ENCODE data around the gene TLCD1.

Gene TLCD1

GRCh38 chr17:28700830-28701492 is 25.1 kb downstream of the TLCD1 start:
- H3K4me3 ChIP-seq (ENCODE audit: low read depth, low read length), result no peak overlapping the region
- no peak for TF ChIP-seq CTCF (IDR thresholded peaks at IDR 0.05; ENCODE audit: low read depth, low read length, missing control alignments)
- DNase-seq (ENCODE audit: low read depth), result no peak

- no peak for TF ChIP-seq CTCF (IDR thresholded peaks at IDR 0.05; ENCODE audit: low read depth, low read length, missing control alignments)
- DNase-seq (ENCODE audit: low read depth), result no peak
- H3K4me3 ChIP-seq (ENCODE audit: low read depth, low read length), result no peak overlapping the region
Measured at GRCh38 chr17:28700278-28700677, 25.8 kb downstream of the TLCD1 start.

- no peak for DNase-seq (ENCODE audit: low read depth)
- TF ChIP-seq CTCF (IDR thresholded peaks at IDR 0.05; ENCODE audit: low read depth, low read length, missing control alignments), result no peak
- H3K4me3 ChIP-seq (ENCODE audit: low read depth, low read length), result no peak overlapping the region
Measured at GRCh38 chr17:28698253-28698941, 27.6 kb downstream of the TLCD1 start.

GRCh38 chr17:28693869-28694268 is 32.2 kb downstream of the TLCD1 start:
- no peak for DNase-seq (ENCODE audit: low read depth)
- no peak for TF ChIP-seq CTCF (IDR thresholded peaks at IDR 0.05; ENCODE audit: low read depth, low read length, missing control alignments)

GRCh38 chr17:28689011-28689410 is 37.0 kb downstream of the TLCD1 start:
- no peak for TF ChIP-seq CTCF (IDR thresholded peaks at IDR 0.05; ENCODE audit: low read depth, low read length, missing control alignments)
- DNase-seq (ENCODE audit: low read depth), result no peak
- H3K4me3 ChIP-seq (ENCODE audit: low read depth, low read length), result no peak overlapping the region

More at GRCh38 chr17:28693869-28694268, 32.2 kb downstream of the TLCD1 start:
- H3K4me3 ChIP-seq (ENCODE audit: low read depth, low read length), result no peak overlapping the region

- DNase-seq (ENCODE audit: low read depth), result no peak
- no peak overlapping the region for H3K4me3 ChIP-seq (ENCODE audit: low read depth, low read length)
- TF ChIP-seq CTCF (IDR thresholded peaks at IDR 0.05; ENCODE audit: low read depth, low read length, missing control alignments), result no peak
Measured at GRCh38 chr17:28688481-28688880, 37.6 kb downstream of the TLCD1 start.

GRCh38 chr17:28686296-28686695 is 39.7 kb downstream of the TLCD1 start:
- no peak for DNase-seq (ENCODE audit: low read depth)
- H3K4me3 ChIP-seq (ENCODE audit: low read depth, low read length), result no peak overlapping the region
- no peak for TF ChIP-seq CTCF (IDR thresholded peaks at IDR 0.05; ENCODE audit: low read depth, low read length, missing control alignments)
